Liver (tissue), 3 donors: ENCODE results near the gene RPS26.

Experiments used
- EGR1 ChIP-seq, 2 donors: IDR thresholded peaks; 2 replicates each; pipeline ENCODE4 v1.6.1; 2016 to 2018; ENCODE audit warnings: antibody characterized with exemption in 2 of 2, low read depth in 2 of 2
- GABPA ChIP-seq, 2 donors: IDR thresholded peaks in 1 of 2; conservative IDR thresholded peaks in 1 of 2; 2 replicates each; pipeline ENCODE4 v1.6.1; 2016; ENCODE audit warnings: antibody characterized with exemption in 2 of 2, mild to moderate bottlenecking in 1 of 2, moderate library complexity in 1 of 2
- JUND ChIP-seq, 2 donors: IDR thresholded peaks; 2 replicates each; pipeline ENCODE4 v1.6.1; 2016; ENCODE audit warnings: antibody characterized with exemption in 2 of 2
- REST ChIP-seq: IDR thresholded peaks from 2 replicates; pipeline ENCODE4 v1.6.1; 2016; ENCODE audit warnings: antibody characterized with exemption, mild to moderate bottlenecking
- RXRA ChIP-seq, 2 donors: IDR thresholded peaks; 2 replicates each; pipeline ENCODE4 v1.6.1; 2017 to 2018; ENCODE audit warnings: antibody characterized with exemption in 2 of 2, mild to moderate bottlenecking in 1 of 2
- SP1 ChIP-seq: IDR thresholded peaks from 2 replicates; pipeline ENCODE4 v1.6.1; 2018; ENCODE audit warnings: antibody characterized with exemption, mild to moderate bottlenecking
- TAF1 ChIP-seq: conservative IDR thresholded peaks from 2 replicates; pipeline ENCODE4 v1.6.1; 2016; ENCODE audit warnings: antibody characterized with exemption, mild to moderate bottlenecking
- YY1 ChIP-seq: IDR thresholded peaks from 2 replicates; pipeline ENCODE4 v1.6.1; 2016; ENCODE audit warnings: antibody characterized with exemption, mild to moderate bottlenecking
- TF ChIP-seq, protein P1 (sequence below): fragments of 150-350 bp; IDR thresholded peaks from 2 replicates; pipeline ENCODE4 v1.5.1; 2017; ENCODE audit warnings: improper control_type of control experiment, low read depth, low read length; ENCODE audit not compliant: missing input control
- donor health status: healthy.
- donor health status: healthy.

DNA sequence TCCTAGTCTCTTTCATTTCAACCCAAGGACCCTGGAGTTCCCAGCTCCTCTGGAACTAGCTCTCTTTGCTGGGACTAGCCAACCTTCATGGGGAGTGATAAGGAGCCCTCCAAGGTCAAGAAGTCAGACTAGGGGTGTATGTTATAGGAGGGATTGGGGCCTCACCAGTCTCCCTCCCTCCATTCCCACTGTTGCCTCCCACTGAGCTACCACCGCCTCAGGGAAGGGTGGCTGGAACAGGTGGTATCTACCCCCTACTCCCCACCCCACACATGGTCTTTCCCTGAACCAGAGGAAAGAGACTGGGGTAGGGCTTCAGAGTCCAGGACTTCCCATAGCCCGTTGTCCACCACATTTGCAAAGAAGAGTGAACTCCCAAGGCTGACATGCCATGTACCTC is 40.7 kb downstream of the RPS26 start:
- TF ChIP-seq RXRA (IDR thresholded peaks at IDR 0.05) = no peak
- TF ChIP-seq, protein P1, sequence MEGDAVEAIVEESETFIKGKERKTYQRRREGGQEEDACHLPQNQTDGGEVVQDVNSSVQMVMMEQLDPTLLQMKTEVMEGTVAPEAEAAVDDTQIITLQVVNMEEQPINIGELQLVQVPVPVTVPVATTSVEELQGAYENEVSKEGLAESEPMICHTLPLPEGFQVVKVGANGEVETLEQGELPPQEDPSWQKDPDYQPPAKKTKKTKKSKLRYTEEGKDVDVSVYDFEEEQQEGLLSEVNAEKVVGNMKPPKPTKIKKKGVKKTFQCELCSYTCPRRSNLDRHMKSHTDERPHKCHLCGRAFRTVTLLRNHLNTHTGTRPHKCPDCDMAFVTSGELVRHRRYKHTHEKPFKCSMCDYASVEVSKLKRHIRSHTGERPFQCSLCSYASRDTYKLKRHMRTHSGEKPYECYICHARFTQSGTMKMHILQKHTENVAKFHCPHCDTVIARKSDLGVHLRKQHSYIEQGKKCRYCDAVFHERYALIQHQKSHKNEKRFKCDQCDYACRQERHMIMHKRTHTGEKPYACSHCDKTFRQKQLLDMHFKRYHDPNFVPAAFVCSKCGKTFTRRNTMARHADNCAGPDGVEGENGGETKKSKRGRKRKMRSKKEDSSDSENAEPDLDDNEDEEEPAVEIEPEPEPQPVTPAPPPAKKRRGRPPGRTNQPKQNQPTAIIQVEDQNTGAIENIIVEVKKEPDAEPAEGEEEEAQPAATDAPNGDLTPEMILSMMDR = no peak
- TF ChIP-seq GABPA (IDR thresholded peaks at IDR 0.05 in 1 of 2, conservative IDR thresholded peaks at IDR 0.05 in 1 of 2) = no peak
- no peak for TF ChIP-seq REST
- TF ChIP-seq JUND (IDR thresholded peaks at IDR 0.05) = no peak
- TF ChIP-seq TAF1 = no peak
- no peak for TF ChIP-seq EGR1 (IDR thresholded peaks at IDR 0.05; ENCODE audit: low read depth in 2 of 2)
- no peak for TF ChIP-seq YY1
- TF ChIP-seq SP1 = no peak
